Measurements from ENCODE around the gene EGF. TPM values are rescaled to one million over a fixed set of nuclear protein-coding genes. Genes with fewer than 3 reads are reported as not detected.

Gene EGF
- total RNA-seq, 2 donors from 2014 or later: 7.4 to 13.4 TPM

GRCh38 chr4:110042545-110043517, 130.1 kb downstream of the EGF start:
- Histone ChIP-seq H3K27me3 (no peaks in the 10 kb centered on the region), H3K4me1 (no peaks in the 10 kb centered on the region), H3K4me3 (no peak overlapping the region), H3K36me3 (no peaks in the 10 kb centered on the region), H3K27ac (no peak overlapping the region), H3K9me3 (no peaks in the 10 kb centered on the region)
- DNase-seq (ENCODE audit: low spot score): no peak
- TF ChIP-seq CTCF (IDR thresholded peaks at IDR 0.05): no peak

GRCh38 chr4:110046588-110047049, 133.9 kb downstream of the EGF start:
- Histone ChIP-seq H3K4me3 (no peak overlapping the region), H3K9me3 (no peaks in the 10 kb centered on the region), H3K4me1 (no peaks in the 10 kb centered on the region), H3K36me3 (no peaks in the 10 kb centered on the region), H3K27ac (no peak overlapping the region), H3K27me3 (no peaks in the 10 kb centered on the region)
- DNase-seq (ENCODE audit: low spot score): no peak
- no peak for TF ChIP-seq CTCF (IDR thresholded peaks at IDR 0.05)

DNA sequence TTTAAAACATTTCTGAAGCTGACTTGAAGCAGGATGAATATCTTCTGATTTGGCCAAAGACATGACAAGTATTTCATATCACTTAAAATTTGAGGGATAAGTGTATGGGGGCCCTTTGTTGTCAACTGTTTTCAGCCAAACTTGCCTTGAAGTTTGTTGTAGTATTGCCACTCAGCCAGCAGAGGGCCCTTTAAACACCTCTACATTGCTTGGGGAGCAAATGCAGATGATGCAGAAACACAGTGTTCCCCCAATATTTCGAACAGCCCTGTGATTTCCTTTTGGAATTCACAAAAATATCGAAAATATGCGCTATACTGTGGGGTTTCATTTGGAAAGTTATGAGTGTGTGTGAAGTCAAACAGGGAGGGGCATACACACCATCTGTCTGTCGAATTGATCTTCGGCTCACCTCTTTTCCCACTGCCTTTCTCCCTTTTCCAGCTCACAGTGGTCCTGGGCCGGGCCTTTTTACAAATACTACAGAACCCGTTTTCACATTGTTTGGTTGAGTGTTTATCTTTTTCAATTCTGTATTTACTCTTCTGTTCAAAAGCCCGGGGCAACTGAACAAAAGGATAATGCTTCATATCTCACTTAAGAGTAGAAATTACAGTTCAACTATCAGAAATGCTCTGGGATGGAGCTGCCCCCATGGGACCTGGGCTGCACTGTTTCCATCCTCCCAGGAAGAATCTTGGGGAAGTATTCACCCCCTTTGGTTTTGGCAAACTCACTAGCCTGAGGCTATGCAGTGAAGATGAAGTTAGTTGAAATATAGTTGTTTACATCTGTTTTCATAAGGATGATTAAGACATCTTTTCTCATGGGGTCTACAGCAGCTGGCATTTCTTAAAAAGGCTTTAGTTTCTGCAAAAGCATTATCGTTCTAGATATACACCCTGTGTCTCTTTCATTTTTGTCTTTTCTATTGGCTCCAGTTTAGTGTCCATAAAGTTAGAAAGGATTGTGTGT, 137.6 kb downstream of the EGF start:
- Histone ChIP-seq H3K36me3 (no peaks in the 10 kb centered on the region), H3K9me3 (no peaks in the 10 kb centered on the region), H3K4me3 (no peak overlapping the region), H3K4me1 (no peaks in the 10 kb centered on the region), H3K27me3 (no peaks in the 10 kb centered on the region), H3K27ac (no peak overlapping the region)
- no peak for DNase-seq (ENCODE audit: low spot score)
- TF ChIP-seq CTCF (IDR thresholded peaks at IDR 0.05): peak; percentile 81 to 82

GRCh38 chr4:110055158-110055768, 142.6 kb downstream of the EGF start:
- no peaks in the 10 kb centered on the region for H3K4me1 ChIP-seq
- no peak for DNase-seq (ENCODE audit: low spot score)
- no peaks in the 10 kb centered on the region for H3K36me3 ChIP-seq
- H3K27ac ChIP-seq: no peak overlapping the region
- TF ChIP-seq CTCF (IDR thresholded peaks at IDR 0.05): no peak
- no peak overlapping the region for H3K4me3 ChIP-seq
- no peaks in the 10 kb centered on the region for H3K27me3 ChIP-seq
- no peaks in the 10 kb centered on the region for H3K9me3 ChIP-seq

DNA sequence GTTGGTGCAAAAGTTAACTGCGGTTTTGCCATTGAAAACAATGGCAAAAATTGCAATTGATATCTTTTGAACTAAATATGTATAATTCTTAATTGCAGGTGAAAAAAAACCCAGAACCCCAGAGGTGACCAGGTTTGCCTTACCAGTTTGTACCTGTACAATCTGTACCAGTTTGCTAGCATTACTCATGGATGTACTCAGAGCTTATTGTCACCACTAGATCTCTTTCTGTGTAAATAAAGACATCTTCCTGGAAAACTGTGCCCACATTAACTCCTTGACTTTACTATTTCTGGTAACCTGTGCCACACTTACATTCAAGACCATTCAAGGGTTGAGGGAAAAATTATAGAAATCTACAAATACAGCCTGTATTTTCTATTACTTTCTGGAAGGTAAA, 146.0 kb downstream of the EGF start:
- DNase-seq (ENCODE audit: low spot score): no peak
- H3K36me3 ChIP-seq: no peaks in the 10 kb centered on the region
- no peaks in the 10 kb centered on the region for H3K27me3 ChIP-seq
- no peak for TF ChIP-seq CTCF (IDR thresholded peaks at IDR 0.05)
- no peak overlapping the region for H3K27ac ChIP-seq
- no peak overlapping the region for H3K4me3 ChIP-seq
- H3K4me1 ChIP-seq: no peaks in the 10 kb centered on the region
- no peaks in the 10 kb centered on the region for H3K9me3 ChIP-seq

All from right atrium auricular region (tissue), 2 donors.